GM12801 (cell line): Measurements from ENCODE around the gene SLC16A5.

Experiments used
- CTCF ChIP-seq: IDR thresholded peaks from one replicate; pipeline ENCODE4 v1.5.1; 2011; ENCODE audit warnings: control low read depth; ENCODE audit not compliant: insufficient read length; ENCODE audit errors: extremely low read depth

Gene SLC16A5

DNA sequence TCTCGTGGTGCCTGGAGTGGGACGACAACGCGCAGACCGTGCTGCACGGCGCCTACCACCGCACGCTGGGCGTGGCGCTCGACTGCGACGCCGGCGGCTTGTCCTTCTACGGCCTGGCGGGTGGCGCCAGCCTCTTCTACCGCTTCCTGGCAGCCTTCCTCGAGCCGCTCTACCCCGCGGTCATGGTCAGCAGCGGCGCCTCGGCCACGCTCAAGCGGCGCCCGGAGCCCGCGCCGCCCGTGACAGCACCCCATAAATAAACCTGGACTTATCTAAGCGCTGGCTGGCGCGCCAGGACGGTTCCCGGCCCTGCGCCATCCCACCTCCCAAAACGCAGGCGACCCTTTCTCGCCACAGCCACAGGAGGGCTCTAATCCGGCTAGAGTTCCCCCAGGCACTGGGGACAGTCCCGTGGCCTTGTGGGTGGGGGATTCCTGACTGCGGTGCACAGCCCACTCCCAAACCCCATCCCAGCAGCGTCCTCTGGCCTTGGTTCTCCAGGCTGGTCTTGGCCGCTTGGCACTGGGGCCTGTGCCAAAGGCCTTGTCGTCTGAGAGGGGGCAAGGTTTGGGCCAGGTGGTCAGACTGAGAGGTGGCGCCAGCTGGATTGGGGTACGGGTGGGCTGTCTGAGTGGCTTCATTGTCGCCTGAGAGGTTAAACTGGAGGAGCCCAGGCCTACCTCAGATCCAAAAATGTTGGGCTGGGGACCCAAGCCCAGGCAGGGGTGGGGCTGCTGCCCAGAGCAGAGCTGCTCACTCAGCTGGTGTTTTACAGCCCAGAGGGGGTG, 10.1 kb upstream of the SLC16A5 start:
- TF ChIP-seq CTCF, result no peak

- no peak for TF ChIP-seq CTCF
These were observed 9.3 kb upstream of the SLC16A5 start for GRCh38 chr17:75078284-75079022.

DNA sequence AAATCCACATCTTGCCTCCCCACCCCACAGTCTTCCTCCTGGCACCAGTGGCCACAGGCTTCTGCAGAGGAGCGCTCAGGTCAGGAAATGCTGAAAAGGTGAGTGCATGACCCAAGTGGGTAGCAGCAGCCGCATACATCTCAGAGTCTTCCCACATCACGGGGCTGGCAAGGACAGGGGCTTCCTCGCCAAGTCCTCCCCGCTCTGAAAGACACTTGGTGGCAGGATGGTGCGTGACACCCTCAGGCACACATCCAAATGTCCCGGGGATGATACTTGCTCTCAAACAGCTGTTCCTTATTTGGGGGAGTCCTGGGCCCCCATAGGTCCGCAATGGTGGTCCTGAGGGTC, 8.8 kb upstream of the SLC16A5 start:
- TF ChIP-seq CTCF, result no peak

- TF ChIP-seq CTCF, result no peak
These were observed 5.9 kb upstream of the SLC16A5 start for GRCh38 chr17:75081611-75082540.

- no peak for TF ChIP-seq CTCF
These were observed 5.1 kb upstream of the SLC16A5 start for GRCh38 chr17:75082683-75083082.

DNA sequence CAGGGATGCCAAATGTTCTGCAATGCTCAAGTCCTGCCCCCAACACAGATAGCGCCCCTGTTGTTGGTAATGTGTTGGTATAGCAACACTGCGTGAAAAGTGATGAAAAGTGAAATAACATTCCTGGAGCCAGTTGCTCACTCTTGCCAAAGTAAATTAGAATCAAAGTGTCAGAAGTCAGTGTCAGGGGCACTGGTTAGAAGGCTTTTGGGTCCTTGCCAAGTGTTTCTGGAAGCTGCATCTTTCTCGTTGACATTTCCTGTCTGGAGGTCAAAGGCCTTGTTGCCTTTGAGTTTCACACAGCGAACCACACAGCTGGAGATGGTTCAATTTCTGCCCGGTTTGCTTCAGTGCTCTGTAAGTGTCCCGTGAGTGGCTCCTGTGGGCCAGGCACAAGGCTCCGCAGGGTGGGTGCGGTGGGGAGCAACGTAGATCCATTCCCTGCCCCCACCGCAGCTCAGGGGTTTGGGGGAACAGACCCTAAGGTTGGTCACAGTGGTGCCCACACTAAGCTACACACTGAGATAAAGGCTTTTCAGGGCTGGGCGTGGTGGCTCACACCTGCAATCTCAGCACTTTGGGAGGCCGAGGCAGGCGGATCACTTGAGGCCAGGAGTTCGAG, 3.6 kb upstream of the SLC16A5 start:
- no peak for TF ChIP-seq CTCF
